Measurements from ENCODE around the gene ARHGAP42.

The ARHGAP42 gene

GRCh38 chr11:100830274-100830673 lies 143.2 kb downstream of the ARHGAP42 start:
- DNase-seq (ENCODE audit: low read depth in 1 of 2, low spot score in 1 of 2), result no peak
- H3K27ac ChIP-seq (replicated peaks), result no peak overlapping the region
- H3K27me3 ChIP-seq (ENCODE audit: insufficient read depth, poor library complexity, severe bottlenecking), result no peaks in the 10 kb centered on the region
- H3K4me3 ChIP-seq (replicated peaks; ENCODE audit: insufficient read depth, low read length), result no peak overlapping the region
- TF ChIP-seq REST (IDR thresholded peaks at IDR 0.05; ENCODE audit: insufficient replicate concordance, low read depth), result no peak
- TF ChIP-seq SPI1 (IDR thresholded peaks at IDR 0.05; ENCODE audit: borderline replicate concordance, low read depth), result no peak
- TF ChIP-seq CTCF (IDR thresholded peaks at IDR 0.05; ENCODE audit: insufficient read depth, low read length), result no peak
- TF ChIP-seq POLR2AphosphoS5 (IDR thresholded peaks at IDR 0.05; ENCODE audit: low read depth), result no peak
- no peak for TF ChIP-seq GABPA (IDR thresholded peaks at IDR 0.05; ENCODE audit: low read depth)

- H3K27me3 ChIP-seq (ENCODE audit: insufficient read depth, poor library complexity, severe bottlenecking), result no peaks in the 10 kb centered on the region
- no peak overlapping the region for H3K4me3 ChIP-seq (replicated peaks; ENCODE audit: insufficient read depth, low read length)
- TF ChIP-seq CTCF (IDR thresholded peaks at IDR 0.05; ENCODE audit: insufficient read depth, low read length) (no peak), GABPA (IDR thresholded peaks at IDR 0.05; ENCODE audit: low read depth) (no peak), POLR2AphosphoS5 (IDR thresholded peaks at IDR 0.05; ENCODE audit: low read depth) (no peak), SPI1 (IDR thresholded peaks at IDR 0.05; ENCODE audit: borderline replicate concordance, low read depth) (no peak), REST (IDR thresholded peaks at IDR 0.05; ENCODE audit: insufficient replicate concordance, low read depth) (no peak)
- H3K27ac ChIP-seq (replicated peaks), result no peak overlapping the region
- DNase-seq (ENCODE audit: low read depth in 1 of 2, low spot score in 1 of 2), result no peak
Measured at GRCh38 chr11:100830978-100831732, 144.1 kb downstream of the ARHGAP42 start.

- Histone ChIP-seq H3K27me3 (ENCODE audit: insufficient read depth, poor library complexity, severe bottlenecking) (no peaks in the 10 kb centered on the region), H3K4me3 (replicated peaks; ENCODE audit: insufficient read depth, low read length) (no peak overlapping the region), H3K27ac (replicated peaks) (no peak overlapping the region)
- DNase-seq (ENCODE audit: low read depth in 1 of 2, low spot score in 1 of 2), result no peak
- TF ChIP-seq SPI1 (IDR thresholded peaks at IDR 0.05; ENCODE audit: borderline replicate concordance, low read depth), result no peak
- TF ChIP-seq POLR2AphosphoS5 (IDR thresholded peaks at IDR 0.05; ENCODE audit: low read depth), result no peak
- no peak for TF ChIP-seq CTCF (IDR thresholded peaks at IDR 0.05; ENCODE audit: insufficient read depth, low read length)
- TF ChIP-seq REST (IDR thresholded peaks at IDR 0.05; ENCODE audit: insufficient replicate concordance, low read depth), result no peak
- TF ChIP-seq GABPA (IDR thresholded peaks at IDR 0.05; ENCODE audit: low read depth), result no peak
Measured at GRCh38 chr11:100831929-100832494, 144.9 kb downstream of the ARHGAP42 start.

All from HL-60 (cell line).